HepG2 (cell line): Measurements from ENCODE around the gene CEP97. TPM values are rescaled to one million over a fixed set of nuclear protein-coding genes. Genes with fewer than 3 reads are reported as not detected.
A peak's percentile ranks its signal among the peaks of the same experiment; 100 is the strongest.

Experiments used
- ATF7-NPFF ChIP-seq: sonication (generic); formaldehyde crosslinking; IDR thresholded peaks from 2 replicates; pipeline ENCODE4 v1.8.1; 2023; ENCODE audit warnings: mild to moderate bottlenecking, low read depth, missing genetic modification reagents, moderate library complexity
- ELF3 ChIP-seq: IDR thresholded peaks from 2 replicates; pipeline ENCODE4 v1.6.1; 2016; ENCODE audit warnings: missing genetic modification reagents, missing compliant biosample characterization
- FOXP4 ChIP-seq: sonication (generic); formaldehyde crosslinking; IDR thresholded peaks from 2 replicates; pipeline ENCODE4 v1.4.0; 2020; ENCODE audit warnings: missing genetic modification reagents
- HMGXB4 ChIP-seq, 2 experiments: sonication (generic) in 1 of 2; formaldehyde crosslinking in 1 of 2; IDR thresholded peaks; 2 replicates each; pipeline versions ENCODE4 v1.4.0 to v1.6.1; 2018 to 2020; ENCODE audit warnings: missing genetic modification reagents in 2 of 2, borderline replicate concordance in 1 of 2, low read depth in 1 of 2, mild to moderate bottlenecking in 1 of 2, missing biosample characterization in 1 of 2
- MBNL3 ChIP-seq: fragments of 250-450 bp; sonication (Bioruptor Pico); conservative IDR thresholded peaks from 2 replicates; pipeline ENCODE4 v1.8.0; 2022; ENCODE audit warnings: mild to moderate bottlenecking, inconsistent platforms
- MXD4 ChIP-seq: IDR thresholded peaks from 2 replicates; pipeline ENCODE4 v1.6.1; 2016; ENCODE audit warnings: mild to moderate bottlenecking, missing biosample characterization, missing genetic modification reagents
- POGK ChIP-seq: sonication (generic); formaldehyde crosslinking; conservative IDR thresholded peaks from 2 replicates; pipeline ENCODE4 v1.8.0; 2022; ENCODE audit warnings: mild to moderate bottlenecking, moderate library complexity, missing genetic modification reagents
- PRDM15 ChIP-seq: sonication (generic); formaldehyde crosslinking; IDR thresholded peaks from 2 replicates; pipeline ENCODE4 v1.4.0; 2020; ENCODE audit warnings: missing genetic modification reagents
- SP1 ChIP-seq, 2 experiments: fragments of 450-650 bp in 1 of 2; sonication (generic) in 1 of 2; formaldehyde crosslinking in 1 of 2; IDR thresholded peaks; 2 replicates each; pipeline versions ENCODE4 v1.4.0 to v1.6.1; 2016 to 2020; ENCODE audit warnings: missing genetic modification reagents in 1 of 2
- SP4 ChIP-seq: sonication (generic); formaldehyde crosslinking; IDR thresholded peaks from 2 replicates; pipeline ENCODE4 v1.8.1; 2023; ENCODE audit warnings: mild to moderate bottlenecking, missing genetic modification reagents
- ZBTB14 ChIP-seq: sonication (generic); formaldehyde crosslinking; IDR thresholded peaks from 2 replicates; pipeline ENCODE4 v1.4.0; 2020; ENCODE audit warnings: missing genetic modification reagents
- ZNF530 ChIP-seq: sonication (generic); formaldehyde crosslinking; IDR thresholded peaks from 2 replicates; pipeline ENCODE4 v1.5.0; 2020; ENCODE audit warnings: low read depth, mild to moderate bottlenecking, missing genetic modification reagents
- ZNF777 ChIP-seq: sonication (generic); formaldehyde crosslinking; IDR thresholded peaks from 2 replicates; pipeline ENCODE4 v1.4.0; 2020; ENCODE audit warnings: missing genetic modification reagents
- ZNF800 ChIP-seq: sonication (generic); formaldehyde crosslinking; IDR thresholded peaks from 2 replicates; pipeline ENCODE4 v1.4.0; 2020; ENCODE audit warnings: missing genetic modification reagents
- polyA plus RNA-seq, 8 experiments: library from polyadenylated mRNA; depleted of rRNA in 3 of 8; stranded (reverse) in 7 of 8; unstranded in 1 of 8; fragments of >200 nt; fragmentation: Illumina TruSeq in 4 of 8; extraction: Trizol in 4 of 8; gene quantifications; 2 replicates each; pipeline versions ENCODE4 v1.2.1 to v1.2.3, GENCODE V29; 2011 to 2016; ENCODE audit warnings: low read depth in 4 of 8, missing spikeins in 1 of 8, mixed read lengths in 1 of 8; ENCODE audit not compliant: insufficient read depth in 1 of 8
- total RNA-seq, 5 experiments: library from RNA; depleted of rRNA; stranded (reverse); fragments of >200 nt; fragmentation: Illumina TruSeq; extraction: Trizol; gene quantifications; 2 replicates each; pipeline ENCODE4 v1.2.3, GENCODE V29; 2016; ENCODE audit warnings: low read depth in 1 of 5

The CEP97 gene
- total and polyA plus RNA-seq, 2 of the 13 experiments (the other 11 are each of a cell fraction or from before 2014, with no cell fraction given) = 0.99 to 6.5 TPM

- TF ChIP-seq HMGXB4 (CRISPR knock-in tag; IDR thresholded peaks at IDR 0.05; ENCODE audit: borderline replicate concordance in 1 of 2, low read depth in 1 of 2) (peak; percentile 71 to 86), ZNF530 (CRISPR knock-in tag) (no peak), ZNF800 (peak; percentile 95), MBNL3 (CRISPR knock-in tag) (no peak), ZNF777 (CRISPR knock-in tag) (peak; percentile 99), ELF3 (peak; percentile 67), SP1 (IDR thresholded peaks at IDR 0.05) (no peak), SP1 (CRISPR knock-in tag; IDR thresholded peaks at IDR 0.05) (peak; percentile 91), ATF7-NPFF (peak; percentile 47; the same call in 1 of the 2 replicates), PRDM15 (CRISPR knock-in tag) (0 out of 2 replicates have a peak, but pooled peaks have one; percentile 56), ZBTB14 (CRISPR knock-in tag) (peak; percentile 40; the same call in 1 of the 2 replicates), SP4 (CRISPR knock-in tag) (peak; percentile 82), POGK (CRISPR knock-in tag) (peak; percentile 75), MXD4 (peak; percentile 21; the same call in 1 of the 2 replicates), FOXP4 (CRISPR knock-in tag) (peak; percentile 60; the same call in 1 of the 2 replicates)
Measured at GRCh38 chr3:101676765-101677435, 47.5 kb upstream of the CEP97 start, which contains the start of gene ZBTB11 (continued).
